Measurements from ENCODE around the gene GGA1. TPM values are rescaled to one million over a fixed set of nuclear protein-coding genes. Genes with fewer than 3 reads are reported as not detected.

The GGA1 gene
- total and polyA plus RNA-seq, 9 of the 15 experiments (the other 6 are each of a cell fraction or from before 2014, with no cell fraction given) = 1.5 to 69.5 (median 31.6) TPM

DNA sequence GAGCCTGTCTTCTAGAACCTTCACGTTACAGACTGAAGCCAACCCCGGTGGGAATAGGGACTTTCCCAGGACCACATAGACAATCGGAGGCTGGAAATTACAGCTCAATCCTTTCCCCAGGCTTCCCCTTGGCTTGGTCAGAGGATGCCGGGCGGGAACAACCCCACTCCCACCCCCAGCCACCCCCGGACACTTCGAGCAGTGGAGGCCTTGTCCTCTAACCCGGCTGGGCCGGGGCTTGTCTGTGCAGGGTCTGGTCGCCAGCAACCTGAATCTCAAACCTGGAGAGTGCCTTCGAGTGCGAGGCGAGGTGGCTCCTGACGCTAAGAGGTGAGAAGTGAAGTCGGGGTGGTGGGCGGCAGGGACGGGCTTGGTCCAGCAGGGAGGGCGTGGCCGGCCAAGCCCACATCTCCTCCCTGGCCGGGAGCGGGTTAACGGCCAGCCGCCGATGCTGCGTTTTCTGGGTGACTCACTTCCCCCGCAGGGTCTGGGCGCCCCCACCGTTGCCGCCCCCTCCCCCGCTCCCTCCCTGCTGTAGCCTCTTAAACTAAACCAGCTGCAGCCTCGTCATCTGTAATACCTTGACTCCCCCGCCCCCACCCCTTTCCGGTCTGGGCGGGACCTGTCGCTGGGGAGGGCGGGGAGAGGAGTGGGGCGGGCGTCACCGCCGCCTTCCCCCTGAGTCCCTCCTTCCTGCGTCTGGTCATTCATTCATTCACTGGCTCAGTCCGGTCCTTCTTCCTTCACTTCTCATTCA is 68.3 kb downstream of the GGA1 start (continued):
- TF ChIP-seq, protein P1, sequence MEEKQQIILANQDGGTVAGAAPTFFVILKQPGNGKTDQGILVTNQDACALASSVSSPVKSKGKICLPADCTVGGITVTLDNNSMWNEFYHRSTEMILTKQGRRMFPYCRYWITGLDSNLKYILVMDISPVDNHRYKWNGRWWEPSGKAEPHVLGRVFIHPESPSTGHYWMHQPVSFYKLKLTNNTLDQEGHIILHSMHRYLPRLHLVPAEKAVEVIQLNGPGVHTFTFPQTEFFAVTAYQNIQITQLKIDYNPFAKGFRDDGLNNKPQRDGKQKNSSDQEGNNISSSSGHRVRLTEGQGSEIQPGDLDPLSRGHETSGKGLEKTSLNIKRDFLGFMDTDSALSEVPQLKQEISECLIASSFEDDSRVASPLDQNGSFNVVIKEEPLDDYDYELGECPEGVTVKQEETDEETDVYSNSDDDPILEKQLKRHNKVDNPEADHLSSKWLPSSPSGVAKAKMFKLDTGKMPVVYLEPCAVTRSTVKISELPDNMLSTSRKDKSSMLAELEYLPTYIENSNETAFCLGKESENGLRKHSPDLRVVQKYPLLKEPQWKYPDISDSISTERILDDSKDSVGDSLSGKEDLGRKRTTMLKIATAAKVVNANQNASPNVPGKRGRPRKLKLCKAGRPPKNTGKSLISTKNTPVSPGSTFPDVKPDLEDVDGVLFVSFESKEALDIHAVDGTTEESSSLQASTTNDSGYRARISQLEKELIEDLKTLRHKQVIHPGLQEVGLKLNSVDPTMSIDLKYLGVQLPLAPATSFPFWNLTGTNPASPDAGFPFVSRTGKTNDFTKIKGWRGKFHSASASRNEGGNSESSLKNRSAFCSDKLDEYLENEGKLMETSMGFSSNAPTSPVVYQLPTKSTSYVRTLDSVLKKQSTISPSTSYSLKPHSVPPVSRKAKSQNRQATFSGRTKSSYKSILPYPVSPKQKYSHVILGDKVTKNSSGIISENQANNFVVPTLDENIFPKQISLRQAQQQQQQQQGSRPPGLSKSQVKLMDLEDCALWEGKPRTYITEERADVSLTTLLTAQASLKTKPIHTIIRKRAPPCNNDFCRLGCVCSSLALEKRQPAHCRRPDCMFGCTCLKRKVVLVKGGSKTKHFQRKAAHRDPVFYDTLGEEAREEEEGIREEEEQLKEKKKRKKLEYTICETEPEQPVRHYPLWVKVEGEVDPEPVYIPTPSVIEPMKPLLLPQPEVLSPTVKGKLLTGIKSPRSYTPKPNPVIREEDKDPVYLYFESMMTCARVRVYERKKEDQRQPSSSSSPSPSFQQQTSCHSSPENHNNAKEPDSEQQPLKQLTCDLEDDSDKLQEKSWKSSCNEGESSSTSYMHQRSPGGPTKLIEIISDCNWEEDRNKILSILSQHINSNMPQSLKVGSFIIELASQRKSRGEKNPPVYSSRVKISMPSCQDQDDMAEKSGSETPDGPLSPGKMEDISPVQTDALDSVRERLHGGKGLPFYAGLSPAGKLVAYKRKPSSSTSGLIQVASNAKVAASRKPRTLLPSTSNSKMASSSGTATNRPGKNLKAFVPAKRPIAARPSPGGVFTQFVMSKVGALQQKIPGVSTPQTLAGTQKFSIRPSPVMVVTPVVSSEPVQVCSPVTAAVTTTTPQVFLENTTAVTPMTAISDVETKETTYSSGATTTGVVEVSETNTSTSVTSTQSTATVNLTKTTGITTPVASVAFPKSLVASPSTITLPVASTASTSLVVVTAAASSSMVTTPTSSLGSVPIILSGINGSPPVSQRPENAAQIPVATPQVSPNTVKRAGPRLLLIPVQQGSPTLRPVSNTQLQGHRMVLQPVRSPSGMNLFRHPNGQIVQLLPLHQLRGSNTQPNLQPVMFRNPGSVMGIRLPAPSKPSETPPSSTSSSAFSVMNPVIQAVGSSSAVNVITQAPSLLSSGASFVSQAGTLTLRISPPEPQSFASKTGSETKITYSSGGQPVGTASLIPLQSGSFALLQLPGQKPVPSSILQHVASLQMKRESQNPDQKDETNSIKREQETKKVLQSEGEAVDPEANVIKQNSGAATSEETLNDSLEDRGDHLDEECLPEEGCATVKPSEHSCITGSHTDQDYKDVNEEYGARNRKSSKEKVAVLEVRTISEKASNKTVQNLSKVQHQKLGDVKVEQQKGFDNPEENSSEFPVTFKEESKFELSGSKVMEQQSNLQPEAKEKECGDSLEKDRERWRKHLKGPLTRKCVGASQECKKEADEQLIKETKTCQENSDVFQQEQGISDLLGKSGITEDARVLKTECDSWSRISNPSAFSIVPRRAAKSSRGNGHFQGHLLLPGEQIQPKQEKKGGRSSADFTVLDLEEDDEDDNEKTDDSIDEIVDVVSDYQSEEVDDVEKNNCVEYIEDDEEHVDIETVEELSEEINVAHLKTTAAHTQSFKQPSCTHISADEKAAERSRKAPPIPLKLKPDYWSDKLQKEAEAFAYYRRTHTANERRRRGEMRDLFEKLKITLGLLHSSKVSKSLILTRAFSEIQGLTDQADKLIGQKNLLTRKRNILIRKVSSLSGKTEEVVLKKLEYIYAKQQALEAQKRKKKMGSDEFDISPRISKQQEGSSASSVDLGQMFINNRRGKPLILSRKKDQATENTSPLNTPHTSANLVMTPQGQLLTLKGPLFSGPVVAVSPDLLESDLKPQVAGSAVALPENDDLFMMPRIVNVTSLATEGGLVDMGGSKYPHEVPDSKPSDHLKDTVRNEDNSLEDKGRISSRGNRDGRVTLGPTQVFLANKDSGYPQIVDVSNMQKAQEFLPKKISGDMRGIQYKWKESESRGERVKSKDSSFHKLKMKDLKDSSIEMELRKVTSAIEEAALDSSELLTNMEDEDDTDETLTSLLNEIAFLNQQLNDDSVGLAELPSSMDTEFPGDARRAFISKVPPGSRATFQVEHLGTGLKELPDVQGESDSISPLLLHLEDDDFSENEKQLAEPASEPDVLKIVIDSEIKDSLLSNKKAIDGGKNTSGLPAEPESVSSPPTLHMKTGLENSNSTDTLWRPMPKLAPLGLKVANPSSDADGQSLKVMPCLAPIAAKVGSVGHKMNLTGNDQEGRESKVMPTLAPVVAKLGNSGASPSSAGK (IDR thresholded peaks at IDR 0.05) = peak; percentile 80
- TF ChIP-seq, protein P2, sequence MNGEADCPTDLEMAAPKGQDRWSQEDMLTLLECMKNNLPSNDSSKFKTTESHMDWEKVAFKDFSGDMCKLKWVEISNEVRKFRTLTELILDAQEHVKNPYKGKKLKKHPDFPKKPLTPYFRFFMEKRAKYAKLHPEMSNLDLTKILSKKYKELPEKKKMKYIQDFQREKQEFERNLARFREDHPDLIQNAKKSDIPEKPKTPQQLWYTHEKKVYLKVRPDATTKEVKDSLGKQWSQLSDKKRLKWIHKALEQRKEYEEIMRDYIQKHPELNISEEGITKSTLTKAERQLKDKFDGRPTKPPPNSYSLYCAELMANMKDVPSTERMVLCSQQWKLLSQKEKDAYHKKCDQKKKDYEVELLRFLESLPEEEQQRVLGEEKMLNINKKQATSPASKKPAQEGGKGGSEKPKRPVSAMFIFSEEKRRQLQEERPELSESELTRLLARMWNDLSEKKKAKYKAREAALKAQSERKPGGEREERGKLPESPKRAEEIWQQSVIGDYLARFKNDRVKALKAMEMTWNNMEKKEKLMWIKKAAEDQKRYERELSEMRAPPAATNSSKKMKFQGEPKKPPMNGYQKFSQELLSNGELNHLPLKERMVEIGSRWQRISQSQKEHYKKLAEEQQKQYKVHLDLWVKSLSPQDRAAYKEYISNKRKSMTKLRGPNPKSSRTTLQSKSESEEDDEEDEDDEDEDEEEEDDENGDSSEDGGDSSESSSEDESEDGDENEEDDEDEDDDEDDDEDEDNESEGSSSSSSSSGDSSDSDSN (IDR thresholded peaks at IDR 0.05; ENCODE audit: borderline replicate concordance in 1 of 2, low read depth in 2 of 2, low read length in 2 of 2) = 0 out of 4 replicates have a peak, but pooled peaks of 1 of the 2 experiments have one; percentile 17
- TF ChIP-seq ZNF707 (CRISPR knock-in tag; conservative IDR thresholded peaks at IDR 0.05) (no peak), SAFB (IDR thresholded peaks at IDR 0.05; ENCODE audit: borderline replicate concordance, low read depth, low read length) (no peak), STAG1 (CRISPR knock-in tag; IDR thresholded peaks at IDR 0.05; ENCODE audit: borderline replicate concordance) (no peak), POLR2AphosphoS2 (IDR thresholded peaks at IDR 0.05; ENCODE audit: low read length) (no peak), ZNF175 (CRISPR knock-in tag; IDR thresholded peaks at IDR 0.05; ENCODE audit: low read depth) (no peak), GTF2E2 (tag; IDR thresholded peaks at IDR 0.05) (no peak), ZKSCAN3 (CRISPR knock-in tag; IDR thresholded peaks at IDR 0.05) (no peak), FOS (IDR thresholded peaks at IDR 0.05; ENCODE audit: extremely low read depth, insufficient read length) (peak; percentile 30)
- TF ChIP-seq, protein P3, sequence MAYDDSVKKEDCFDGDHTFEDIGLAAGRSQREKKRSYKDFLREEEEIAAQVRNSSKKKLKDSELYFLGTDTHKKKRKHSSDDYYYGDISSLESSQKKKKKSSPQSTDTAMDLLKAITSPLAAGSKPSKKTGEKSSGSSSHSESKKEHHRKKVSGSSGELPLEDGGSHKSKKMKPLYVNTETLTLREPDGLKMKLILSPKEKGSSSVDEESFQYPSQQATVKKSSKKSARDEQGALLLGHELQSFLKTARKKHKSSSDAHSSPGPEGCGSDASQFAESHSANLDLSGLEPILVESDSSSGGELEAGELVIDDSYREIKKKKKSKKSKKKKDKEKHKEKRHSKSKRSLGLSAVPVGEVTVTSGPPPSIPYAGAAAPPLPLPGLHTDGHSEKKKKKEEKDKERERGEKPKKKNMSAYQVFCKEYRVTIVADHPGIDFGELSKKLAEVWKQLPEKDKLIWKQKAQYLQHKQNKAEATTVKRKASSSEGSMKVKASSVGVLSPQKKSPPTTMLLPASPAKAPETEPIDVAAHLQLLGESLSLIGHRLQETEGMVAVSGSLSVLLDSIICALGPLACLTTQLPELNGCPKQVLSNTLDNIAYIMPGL (CRISPR knock-in tag; IDR thresholded peaks at IDR 0.05) = no peak

All from K562 (cell line).